PC-9 (cell line): ENCODE measurements around the gene CRYBG1. TPM values are rescaled to one million over a fixed set of nuclear protein-coding genes. Genes with fewer than 3 reads are reported as not detected.

Experiments used
- BruUV-seq: library from RNA; stranded (reverse); fragments of 400-500 nt; replicated peaks from 2 replicates; lab custom pipeline; 2021; lab: Mats Ljungman, UMichigan
- CTCF ChIA-PET: fragments of 300-600 bp; sonication (Branson Sonifier 250); formaldehyde crosslinking; loops from one replicate; lab custom pipeline; 2022; ENCODE audit warnings: antibody characterized with exemption; lab: Charles Lee
- POLR2A ChIA-PET: fragments of 300-600 bp; sonication (Branson Sonifier 250); formaldehyde crosslinking; loops from one replicate; lab custom pipeline; 2022; ENCODE audit warnings: antibody characterized with exemption; ENCODE audit not compliant: unreplicated experiment; lab: Charles Lee
- DNase-seq, 2 experiments: peaks; one replicate each; pipeline versions ENCODE4 v3.0.0 to v3.0.0-alpha.2; 2015 to 2022; ENCODE audit warnings: mixed read lengths in 1 of 2
- H2AFZ ChIP-seq: fragments of 200-600 bp; sonication (generic); 2 replicates; pipeline ENCODE4 v1.8.1; 2017; ENCODE audit warnings: antibody characterized with exemption
- H3F3A ChIP-seq: fragments of 200-600 bp; sonication (generic); 2 replicates; pipeline ENCODE4 v1.8.1; 2017; ENCODE audit warnings: antibody characterized with exemption, mild to moderate bottlenecking, low read depth; ENCODE audit not compliant: insufficient read depth
- H3K27ac ChIP-seq: fragments of 200-600 bp; sonication (generic); 2 replicates; pipeline ENCODE4 v1.6.1; 2016; ENCODE audit warnings: mixed run types
- H3K27me3 ChIP-seq: fragments of 200-600 bp; sonication (generic); 2 replicates; pipeline ENCODE4 v1.6.1; 2016; ENCODE audit warnings: low read depth, mixed run types; ENCODE audit not compliant: insufficient read depth
- H3K36me3 ChIP-seq: fragments of 200-600 bp; sonication (generic); 2 replicates; pipeline ENCODE4 v1.6.1; 2016; ENCODE audit warnings: low read depth, mixed run types
- H3K4me1 ChIP-seq: fragments of 200-600 bp; sonication (generic); replicated peaks from 2 replicates; pipeline ENCODE4 v1.6.1; 2016; ENCODE audit warnings: mixed run types; ENCODE audit not compliant: insufficient read depth
- H3K4me2 ChIP-seq: fragments of 200-600 bp; sonication (generic); 2 replicates; pipeline ENCODE4 v1.6.1; 2017; ENCODE audit warnings: mixed run types
- H3K4me3 ChIP-seq: fragments of 200-600 bp; sonication (generic); 2 replicates; pipeline ENCODE4 v1.6.1; 2016; ENCODE audit warnings: mixed run types
- H3K79me2 ChIP-seq: fragments of 200-600 bp; sonication (generic); 2 replicates; pipeline ENCODE4 v1.6.1; 2017; ENCODE audit warnings: low read depth, mixed run types
- H3K9me2 ChIP-seq: fragments of 200-600 bp; sonication (generic); 2 replicates; pipeline ENCODE4 v1.8.1; 2017; ENCODE audit warnings: mild to moderate bottlenecking; ENCODE audit not compliant: insufficient read depth
- H3K9me3 ChIP-seq: fragments of 200-600 bp; sonication (generic); 2 replicates; pipeline ENCODE4 v1.8.1; 2016; ENCODE audit warnings: low read depth; ENCODE audit not compliant: insufficient read depth
- H4K20me1 ChIP-seq: fragments of 200-600 bp; sonication (generic); 2 replicates; pipeline ENCODE4 v1.8.1; 2017; ENCODE audit not compliant: insufficient read depth
- CTCF ChIP-seq: fragments of 200-600 bp; sonication (generic); conservative IDR thresholded peaks from 2 replicates; pipeline ENCODE4 v1.6.1; 2017; ENCODE audit warnings: mixed run types, antibody characterized with exemption, mild to moderate bottlenecking, moderate library complexity
- EZH2 ChIP-seq: fragments of 200-600 bp; sonication (generic); IDR thresholded peaks from 2 replicates; pipeline ENCODE4 v1.8.0; 2017; ENCODE audit warnings: antibody characterized with exemption, low read depth
- intact Hi-C: fragments of 100-400 bp; cut with micrococcal nuclease; formaldehyde crosslinking; loops from one replicate; pipeline ENCODE4 v1.10.0; 2022; ENCODE audit not compliant: unreplicated experiment
- total RNA-seq: library from RNA; stranded (reverse); gene quantifications from 2 replicates; pipeline ENCODE4 v1.2.3, GENCODE V29; 2021

CRYBG1 gene
- total RNA-seq, 1 experiment from 2014 or later: 49.3 TPM

- POLR2A ChIA-PET: no interaction called here
- Histone ChIP-seq H2AFZ (no peak overlapping the region), H3K9me3 (no peaks in the 10 kb centered on the region), H3K4me3 (no peak overlapping the region), H3K27me3 (no peaks in the 10 kb centered on the region), H4K20me1 (no peaks in the 10 kb centered on the region), H3K4me1 (peaks cover 23% of the 10 kb centered on the region), H3F3A (peaks cover 7% of the 10 kb centered on the region), H3K4me2 (no peak overlapping the region), H3K36me3 (no peaks in the 10 kb centered on the region), H3K27ac (no peak overlapping the region), H3K79me2 (no peaks in the 10 kb centered on the region), H3K9me2 (no peaks in the 10 kb centered on the region)
- CTCF ChIA-PET: interaction anchor here (0.6 kb wide), 1 partner anchor 130 kb away, joined by 6 read pairs; no protein-coding TSS in a partner anchor
- BruUV-seq: no TSS peak
- DNase-seq: no peak
- intact Hi-C loops: no loop called here
- TF ChIP-seq CTCF: no peak
- TF ChIP-seq EZH2: no peak
These were observed 136.3 kb downstream of the CRYBG1 start for GRCh38 chr6:106496823-106497222.

- no TSS peak for BruUV-seq
- peak overlapping the region; percentile 86 for H3K27ac ChIP-seq
- intact Hi-C loops: no loop called here
These were observed 141.4 kb downstream of the CRYBG1 start for GRCh38 chr6:106501960-106502371.

GRCh38 chr6:106502559-106502958 is 142.0 kb downstream of the CRYBG1 start:
- no TSS peak for BruUV-seq
- Histone ChIP-seq H3F3A (peaks cover 24% of the 10 kb centered on the region), H3K4me3 (peak overlapping the region; percentile 15; the same call in 1 of the 2 replicates), H4K20me1 (no peaks in the 10 kb centered on the region), H3K4me2 (peak overlapping the region; percentile 66), H3K27me3 (no peaks in the 10 kb centered on the region), H3K27ac (peak overlapping the region; percentile 86), H3K36me3 (no peaks in the 10 kb centered on the region), H3K9me3 (no peaks in the 10 kb centered on the region), H3K9me2 (no peaks in the 10 kb centered on the region), H3K4me1 (peaks cover 35% of the 10 kb centered on the region), H2AFZ (no peak overlapping the region), H3K79me2 (no peaks in the 10 kb centered on the region; the same call in 1 of the 2 replicates)
- POLR2A ChIA-PET: no interaction called here
- intact Hi-C loops: no loop called here
- TF ChIP-seq EZH2: no peak
- TF ChIP-seq CTCF: no peak
- DNase-seq: peak in 1 of 2 experiments; percentile 88
- CTCF ChIA-PET: no interaction called here

More at GRCh38 chr6:106501960-106502371, 141.4 kb downstream of the CRYBG1 start:
- peak overlapping the region; percentile 66 for H3K4me2 ChIP-seq
- H3K4me3 ChIP-seq: peak overlapping the region; percentile 15; the same call in 1 of the 2 replicates
- no peaks in the 10 kb centered on the region for H3K36me3 ChIP-seq
- H4K20me1 ChIP-seq: no peaks in the 10 kb centered on the region
- H2AFZ ChIP-seq: no peak overlapping the region
- no peaks in the 10 kb centered on the region; the same call in 1 of the 2 replicates for H3K79me2 ChIP-seq
- H3K27me3 ChIP-seq: no peaks in the 10 kb centered on the region
- TF ChIP-seq EZH2 (no peak), CTCF (no peak)
- ChIA-PET CTCF (no interaction called here), POLR2A (no interaction called here)
- DNase-seq: peak in 1 of 2 experiments; percentile 72
- H3K9me2 ChIP-seq: no peaks in the 10 kb centered on the region
- peaks cover 35% of the 10 kb centered on the region for H3K4me1 ChIP-seq
- H3F3A ChIP-seq: peaks cover 24% of the 10 kb centered on the region
- no peaks in the 10 kb centered on the region for H3K9me3 ChIP-seq
